CD1c-positive myeloid dendritic cell (primary cell): ENCODE measurements around the gene PCDHB12.
"Not testable (repeated sequence)": the region's sequence is repeated elsewhere in the genome, so short reads cannot be mapped to it uniquely, and the experiment has no call there.

Experiments used
- DNase-seq: peaks from one replicate; pipeline ENCODE4 v3.0.0-alpha.2; 2016; ENCODE audit errors: extremely low spot score

The PCDHB12 gene

DNA sequence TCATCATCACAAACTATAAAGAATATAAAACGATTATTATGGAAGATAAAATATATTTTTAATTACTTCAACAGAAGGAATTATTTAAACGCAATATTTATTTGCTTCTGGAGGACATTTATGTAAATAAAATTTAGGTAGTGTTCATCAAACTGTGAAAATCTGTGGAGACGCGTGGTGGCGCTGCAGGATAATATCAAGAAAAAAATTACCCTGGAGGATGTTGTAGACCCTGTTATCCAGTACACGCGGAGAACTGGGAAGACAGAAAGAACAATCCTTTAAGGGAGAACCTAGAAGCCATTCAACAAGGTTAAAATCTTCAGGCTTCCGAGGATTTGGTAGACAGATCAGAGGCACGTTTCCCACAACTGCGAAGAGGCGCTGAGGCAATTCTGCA, at the start of gene PCDHB12:
Gene PCDHB12 (plus strand): TSS at position 242 of the 400 bp plus-strand sequence. CDS start 189 bp downstream, outside the sequence.
- DNase-seq = no peak

DNA sequence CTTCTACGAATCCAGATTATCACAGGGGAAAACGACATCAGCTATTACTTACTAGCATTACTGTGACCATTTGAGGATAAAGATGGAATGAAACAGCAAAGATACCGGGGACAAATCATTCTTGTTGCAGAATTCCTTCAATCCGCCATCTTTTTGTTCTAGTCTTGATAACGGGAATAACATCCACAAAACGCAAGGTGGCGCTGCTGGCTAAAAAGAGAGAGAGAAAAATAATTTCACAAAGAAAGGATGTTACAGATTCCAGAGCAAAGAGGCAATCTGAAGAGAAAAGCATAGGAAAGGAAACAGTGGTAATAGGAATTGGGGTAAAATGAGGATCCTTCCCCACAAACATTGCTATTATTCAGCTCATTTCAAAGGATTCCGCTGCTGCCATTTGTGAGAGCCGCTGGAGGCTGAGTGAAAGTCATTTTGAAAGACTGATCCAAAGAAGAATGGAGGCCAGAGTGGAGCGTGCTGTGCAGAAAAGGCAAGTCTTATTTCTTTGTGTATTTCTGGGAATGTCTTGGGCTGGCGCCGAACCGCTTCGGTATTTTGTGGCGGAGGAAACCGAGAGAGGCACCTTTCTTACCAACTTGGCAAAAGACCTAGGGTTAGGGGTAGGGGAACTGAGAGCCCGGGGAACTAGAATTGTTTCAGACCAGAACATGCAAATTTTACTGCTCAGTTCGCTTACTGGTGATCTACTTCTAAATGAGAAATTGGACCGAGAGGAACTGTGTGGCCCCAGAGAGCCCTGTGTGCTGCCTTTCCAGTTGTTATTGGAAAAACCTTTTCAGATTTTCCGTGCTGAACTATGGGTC, 35.9 kb upstream of the PCDHB12 start, which contains the start of gene PCDHB7:
Gene PCDHB7 (plus strand): TSS at position 264 of the 824 bp plus-strand sequence. CDS start 192 bp downstream, at position 456.
- DNase-seq = peak; percentile 5

DNA sequence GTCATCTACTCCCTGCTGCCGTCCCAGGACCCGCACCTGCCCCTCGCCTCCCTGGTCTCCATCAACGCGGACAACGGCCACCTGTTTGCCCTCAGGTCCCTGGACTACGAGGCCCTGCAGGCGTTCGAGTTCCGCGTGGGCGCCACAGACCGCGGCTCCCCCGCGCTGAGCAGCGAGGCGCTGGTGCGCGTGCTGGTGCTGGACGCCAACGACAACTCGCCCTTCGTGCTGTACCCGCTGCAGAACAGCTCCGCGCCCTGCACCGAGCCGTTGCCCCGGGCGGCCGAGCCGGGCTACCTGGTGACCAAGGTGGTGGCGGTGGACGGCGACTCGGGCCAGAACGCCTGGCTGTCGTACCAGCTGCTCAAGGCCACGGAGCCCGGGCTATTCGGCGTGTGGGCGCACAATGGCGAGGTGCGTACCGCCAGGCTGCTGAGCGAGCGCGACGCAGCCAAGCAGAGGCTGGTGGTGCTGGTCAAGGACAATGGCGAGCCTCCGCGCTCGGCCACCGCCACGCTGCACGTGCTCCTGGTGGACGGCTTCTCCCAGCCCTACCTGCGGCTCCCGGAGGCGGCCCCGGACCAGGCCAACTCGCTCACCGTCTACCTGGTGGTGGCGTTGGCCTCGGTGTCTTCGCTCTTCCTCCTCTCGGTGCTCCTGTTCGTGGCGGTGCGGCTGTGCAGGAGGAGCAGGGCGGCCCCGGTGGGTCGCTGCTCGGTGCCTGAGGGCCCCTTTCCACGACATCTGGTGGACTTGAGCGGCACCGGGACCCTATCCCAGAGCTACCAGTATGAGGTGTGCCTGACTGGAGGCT, 34.0 kb upstream of the PCDHB12 start:
- DNase-seq = not testable (repeated sequence)

DNA sequence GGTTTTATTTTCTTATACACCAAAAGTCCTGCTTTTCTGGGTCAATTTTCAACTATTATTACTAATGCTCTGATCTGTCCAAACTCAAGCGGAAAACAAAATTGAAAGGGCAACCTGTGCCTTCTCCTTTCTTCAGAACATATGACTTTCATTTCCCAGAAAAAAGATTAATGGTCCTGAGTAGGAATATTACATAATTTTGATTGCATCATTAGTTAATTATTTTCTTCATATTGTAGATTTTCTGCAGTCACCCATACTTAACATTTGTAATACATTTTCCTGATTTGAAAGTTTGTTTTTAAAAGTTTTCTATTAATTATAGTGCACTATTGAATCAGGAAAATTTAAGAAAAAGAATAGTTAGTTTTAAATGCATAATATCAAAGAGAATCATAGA, 32.6 kb upstream of the PCDHB12 start:
- DNase-seq = no peak

DNA sequence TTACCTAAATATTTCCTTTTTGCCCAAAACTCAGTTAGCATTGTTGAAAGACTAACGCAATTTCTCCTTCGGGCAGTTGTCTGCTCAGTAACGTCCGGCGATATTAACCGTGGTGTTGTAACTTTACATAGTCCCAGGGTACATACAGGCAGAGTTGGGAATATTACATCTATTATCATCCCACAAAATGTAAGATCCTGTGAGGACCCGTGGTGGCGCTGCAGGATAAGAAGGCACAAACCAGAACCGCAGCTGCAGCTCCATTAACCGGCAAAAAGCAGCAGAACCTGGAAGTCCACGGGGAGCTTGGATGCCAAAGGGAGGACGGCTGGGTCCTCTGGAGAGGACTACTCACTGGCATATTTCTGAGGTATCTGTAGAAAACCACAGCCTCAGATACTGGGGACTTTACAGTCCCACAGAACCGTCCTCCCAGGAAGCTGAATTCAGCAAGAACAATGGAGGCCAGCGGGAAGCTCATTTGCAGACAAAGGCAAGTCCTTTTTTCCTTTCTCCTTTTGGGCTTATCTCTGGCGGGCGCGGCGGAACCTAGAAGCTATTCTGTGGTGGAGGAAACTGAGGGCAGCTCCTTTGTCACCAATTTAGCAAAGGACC, 30.8 kb upstream of the PCDHB12 start, which contains the start of gene PCDHB8:
Gene PCDHB8 (plus strand): TSS at position 214 of the 615 bp plus-strand sequence. CDS start 245 bp downstream, at position 459.
- not testable (repeated sequence) for DNase-seq

DNA sequence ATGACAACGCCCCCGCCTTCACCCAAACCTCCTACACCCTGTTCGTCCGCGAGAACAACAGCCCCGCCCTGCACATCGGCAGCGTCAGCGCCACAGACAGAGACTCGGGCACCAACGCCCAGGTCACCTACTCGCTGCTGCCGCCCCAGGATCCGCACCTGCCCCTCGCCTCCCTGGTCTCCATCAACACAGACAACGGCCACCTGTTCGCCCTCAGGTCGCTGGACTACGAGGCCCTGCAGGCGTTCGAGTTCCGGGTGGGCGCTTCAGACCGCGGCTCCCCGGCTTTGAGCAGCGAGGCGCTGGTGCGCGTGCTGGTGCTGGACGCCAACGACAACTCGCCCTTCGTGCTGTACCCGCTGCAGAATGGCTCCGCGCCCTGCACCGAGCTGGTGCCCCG, 29.1 kb upstream of the PCDHB12 start:
- DNase-seq = not testable (repeated sequence)

DNA sequence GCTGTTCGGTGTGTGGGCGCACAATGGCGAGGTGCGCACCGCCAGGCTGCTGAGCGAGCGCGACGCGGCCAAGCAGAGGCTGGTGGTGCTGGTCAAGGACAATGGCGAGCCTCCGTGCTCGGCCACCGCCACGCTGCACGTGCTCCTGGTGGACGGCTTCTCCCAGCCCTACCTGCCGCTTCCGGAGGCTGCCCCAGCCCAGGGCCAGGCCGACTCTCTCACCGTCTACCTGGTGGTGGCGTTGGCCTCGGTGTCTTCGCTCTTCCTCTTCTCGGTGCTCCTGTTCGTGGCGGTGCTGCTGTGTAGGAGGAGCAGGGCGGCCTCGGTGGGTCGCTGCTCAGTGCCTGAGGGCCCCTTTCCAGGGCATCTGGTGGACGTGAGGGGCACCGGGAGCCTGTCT, 28.6 kb upstream of the PCDHB12 start:
- not testable (repeated sequence) for DNase-seq

DNA sequence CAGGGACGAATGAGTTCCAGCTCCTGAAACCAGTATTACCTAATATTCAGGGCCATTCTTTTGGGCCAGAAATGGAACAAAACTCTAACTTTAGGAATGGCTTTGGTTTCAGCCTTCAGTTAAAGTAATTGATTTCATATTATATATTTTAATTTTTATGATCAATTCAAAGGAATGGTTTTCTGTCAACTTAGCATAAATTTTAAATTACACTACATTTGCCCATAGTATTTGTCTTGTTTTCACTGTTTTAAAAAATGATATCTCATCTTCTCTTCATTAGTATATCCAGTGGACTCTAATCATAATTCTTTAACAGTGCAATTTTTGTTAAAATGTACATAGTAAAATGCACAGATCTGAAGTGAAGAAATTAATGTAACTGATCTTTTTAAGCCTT, 28.2 kb upstream of the PCDHB12 start:
- DNase-seq = no peak

DNA sequence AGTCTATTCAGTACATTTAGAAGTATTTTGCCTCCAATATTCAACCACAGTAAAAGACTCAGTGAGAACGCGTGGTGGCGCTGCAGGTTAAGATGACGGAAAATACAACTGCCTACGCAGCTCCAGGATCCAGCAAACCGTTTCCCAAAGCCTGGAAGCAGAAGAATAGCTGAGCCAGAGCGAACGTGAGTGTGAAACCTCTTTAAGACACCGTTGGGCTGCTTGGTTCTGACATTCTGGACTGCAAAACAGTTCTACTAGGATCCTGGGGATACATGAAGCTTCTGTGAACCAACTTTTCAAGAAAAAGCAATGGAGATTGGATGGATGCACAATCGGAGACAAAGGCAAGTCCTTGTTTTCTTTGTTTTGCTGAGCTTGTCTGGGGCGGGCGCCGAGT, 26.3 kb upstream of the PCDHB12 start, which contains the start of gene PCDHB16:
Gene PCDHB16 (plus strand): TSS at position 140 of the 400 bp plus-strand sequence. CDS start 173 bp downstream, at position 313.
- DNase-seq = no peak

DNA sequence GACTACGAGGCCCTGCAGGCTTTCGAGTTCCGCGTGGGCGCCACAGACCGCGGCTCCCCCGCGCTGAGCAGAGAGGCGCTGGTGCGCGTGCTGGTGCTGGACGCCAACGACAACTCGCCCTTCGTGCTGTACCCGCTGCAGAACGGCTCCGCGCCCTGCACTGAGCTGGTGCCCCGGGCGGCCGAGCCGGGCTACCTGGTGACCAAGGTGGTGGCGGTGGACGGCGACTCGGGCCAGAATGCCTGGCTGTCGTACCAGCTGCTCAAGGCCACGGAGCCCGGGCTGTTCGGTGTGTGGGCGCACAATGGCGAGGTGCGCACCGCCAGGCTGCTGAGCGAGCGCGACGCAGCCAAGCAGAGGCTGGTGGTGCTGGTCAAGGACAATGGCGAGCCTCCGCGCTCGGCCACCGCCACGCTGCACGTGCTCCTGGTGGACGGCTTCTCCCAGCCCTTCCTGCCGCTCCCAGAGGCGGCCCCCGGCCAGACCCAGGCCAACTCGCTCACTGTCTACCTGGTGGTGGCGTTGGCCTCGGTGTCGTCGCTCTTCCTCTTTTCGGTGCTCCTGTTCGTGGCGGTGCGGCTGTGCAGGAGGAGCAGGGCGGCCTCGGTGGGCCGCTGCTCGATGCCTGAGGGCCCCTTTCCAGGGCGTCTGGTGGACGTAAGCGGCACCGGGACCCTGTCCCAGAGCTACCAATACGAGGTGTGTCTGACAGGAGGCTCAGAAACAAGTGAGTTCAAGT, 24.2 kb upstream of the PCDHB12 start:
- not testable (repeated sequence) for DNase-seq

DNA sequence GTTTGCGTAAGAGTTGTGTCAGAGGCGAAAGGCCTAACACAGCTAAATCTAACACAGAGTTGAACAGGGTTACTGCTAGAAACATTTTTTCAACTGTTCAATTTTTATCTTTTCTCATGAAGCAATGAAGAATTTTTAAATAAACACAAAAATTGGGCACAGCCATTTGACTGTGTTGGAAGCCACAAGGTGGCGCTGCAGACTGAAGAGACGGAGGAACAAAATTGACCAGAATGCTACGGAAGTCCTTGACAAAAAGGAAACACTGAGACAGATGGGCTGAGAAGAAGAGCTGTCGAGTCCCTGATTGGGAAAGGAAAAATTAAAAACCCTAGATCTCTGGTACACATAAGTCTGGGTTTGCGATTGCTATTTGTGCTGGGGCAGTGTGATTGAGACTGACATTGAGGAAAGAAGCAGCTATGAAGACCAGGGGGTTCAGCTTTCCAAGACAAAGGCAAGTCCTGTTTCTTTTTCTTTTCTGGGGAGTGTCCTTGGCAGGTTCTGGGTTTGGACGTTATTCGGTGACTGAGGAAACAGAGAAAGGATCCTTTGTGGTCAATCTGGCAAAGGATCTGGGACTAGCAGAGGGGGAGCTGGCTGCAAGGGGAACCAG, 21.5 kb upstream of the PCDHB12 start, which contains the start of gene PCDHB9:
Gene PCDHB9 (plus strand): TSS at position 265 of the 616 bp plus-strand sequence. CDS start 158 bp downstream, at position 423.
- peak; percentile 16 for DNase-seq

DNA sequence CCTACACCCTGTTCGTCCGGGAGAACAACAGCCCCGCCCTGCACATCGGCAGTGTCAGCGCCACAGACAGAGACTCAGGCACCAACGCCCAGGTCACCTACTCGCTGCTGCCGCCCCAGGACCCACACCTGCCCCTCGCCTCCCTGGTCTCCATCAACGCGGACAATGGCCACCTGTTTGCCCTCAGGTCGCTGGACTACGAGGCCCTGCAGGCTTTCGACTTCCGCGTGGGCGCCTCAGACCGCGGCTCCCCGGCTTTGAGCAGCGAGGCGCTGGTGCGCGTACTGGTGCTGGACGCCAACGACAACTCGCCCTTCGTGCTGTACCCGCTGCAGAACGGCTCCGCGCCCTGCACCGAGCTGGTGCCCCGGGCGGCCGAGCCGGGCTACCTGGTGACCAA, 19.8 kb upstream of the PCDHB12 start:
- DNase-seq = not testable (repeated sequence)

DNA sequence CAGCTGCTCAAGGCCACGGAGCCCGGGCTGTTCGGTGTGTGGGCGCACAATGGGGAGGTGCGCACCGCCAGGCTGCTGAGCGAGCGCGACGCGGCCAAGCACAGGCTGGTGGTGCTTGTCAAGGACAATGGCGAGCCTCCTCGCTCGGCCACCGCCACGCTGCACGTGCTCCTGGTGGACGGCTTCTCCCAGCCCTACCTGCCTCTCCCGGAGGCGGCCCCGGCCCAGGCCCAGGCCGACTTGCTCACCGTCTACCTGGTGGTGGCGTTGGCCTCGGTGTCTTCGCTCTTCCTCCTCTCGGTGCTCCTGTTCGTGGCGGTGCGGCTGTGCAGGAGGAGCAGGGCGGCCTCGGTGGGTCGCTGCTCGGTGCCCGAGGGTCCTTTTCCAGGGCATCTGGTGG, 19.4 kb upstream of the PCDHB12 start:
- not testable (repeated sequence) for DNase-seq

DNA sequence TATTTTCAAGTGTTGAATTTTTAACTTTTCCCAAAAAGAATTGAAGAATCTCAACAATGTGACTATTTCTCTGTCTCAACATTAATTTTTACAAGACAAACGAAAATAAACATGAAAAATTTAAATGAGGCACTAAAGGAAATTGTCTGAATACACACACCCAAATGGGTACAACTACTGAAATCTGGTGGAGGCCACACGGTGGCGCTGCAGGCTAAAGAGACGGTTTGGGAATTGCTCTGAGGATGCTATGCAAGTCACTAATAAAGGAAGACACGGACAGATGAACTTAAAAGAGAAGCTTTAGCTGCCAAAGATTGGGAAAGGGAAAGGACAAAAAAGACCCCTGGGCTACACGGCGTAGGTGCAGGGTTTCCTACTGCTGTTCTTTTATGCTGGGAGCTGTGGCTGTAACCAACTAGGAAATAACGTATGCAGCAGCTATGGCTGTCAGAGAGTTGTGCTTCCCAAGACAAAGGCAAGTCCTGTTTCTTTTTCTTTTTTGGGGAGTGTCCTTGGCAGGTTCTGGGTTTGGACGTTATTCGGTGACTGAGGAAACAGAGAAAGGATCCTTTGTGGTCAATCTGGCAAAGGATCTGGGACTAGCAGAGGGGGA, 16.3 kb upstream of the PCDHB12 start, which contains the start of gene PCDHB10:
Gene PCDHB10 (plus strand): TSS at position 244 of the 616 bp plus-strand sequence. CDS start 200 bp downstream, at position 444.
- peak; percentile 6 for DNase-seq

DNA sequence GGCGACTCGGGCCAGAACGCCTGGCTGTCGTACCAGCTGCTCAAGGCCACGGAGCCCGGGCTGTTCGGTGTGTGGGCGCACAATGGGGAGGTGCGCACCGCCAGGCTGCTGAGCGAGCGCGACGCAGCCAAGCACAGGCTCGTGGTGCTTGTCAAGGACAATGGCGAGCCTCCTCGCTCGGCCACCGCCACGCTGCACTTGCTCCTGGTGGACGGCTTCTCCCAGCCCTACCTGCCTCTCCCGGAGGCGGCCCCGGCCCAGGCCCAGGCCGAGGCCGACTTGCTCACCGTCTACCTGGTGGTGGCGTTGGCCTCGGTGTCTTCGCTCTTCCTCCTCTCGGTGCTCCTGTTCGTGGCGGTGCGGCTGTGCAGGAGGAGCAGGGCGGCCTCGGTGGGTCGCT, 14.2 kb upstream of the PCDHB12 start:
- not testable (repeated sequence) for DNase-seq

DNA sequence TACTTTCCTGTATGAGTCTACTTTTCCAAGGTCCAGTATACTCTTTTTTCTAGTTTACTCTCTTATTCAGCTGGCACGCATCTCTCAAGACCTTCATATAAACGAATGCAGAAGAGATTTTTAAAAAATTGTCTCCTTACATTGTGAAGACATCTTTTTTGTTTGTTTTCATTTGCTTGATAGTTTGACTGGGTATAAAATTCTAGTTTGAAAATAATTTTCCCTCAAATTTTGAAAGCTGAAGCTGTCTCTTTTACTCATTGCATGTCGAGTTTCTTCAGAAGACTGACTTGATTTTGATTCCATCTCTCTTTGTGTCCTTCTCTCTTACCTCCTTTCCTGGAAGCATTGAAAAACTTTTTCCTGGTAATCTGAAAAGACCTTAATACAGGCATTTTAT, 12.2 kb upstream of the PCDHB12 start:
- no peak for DNase-seq

DNA sequence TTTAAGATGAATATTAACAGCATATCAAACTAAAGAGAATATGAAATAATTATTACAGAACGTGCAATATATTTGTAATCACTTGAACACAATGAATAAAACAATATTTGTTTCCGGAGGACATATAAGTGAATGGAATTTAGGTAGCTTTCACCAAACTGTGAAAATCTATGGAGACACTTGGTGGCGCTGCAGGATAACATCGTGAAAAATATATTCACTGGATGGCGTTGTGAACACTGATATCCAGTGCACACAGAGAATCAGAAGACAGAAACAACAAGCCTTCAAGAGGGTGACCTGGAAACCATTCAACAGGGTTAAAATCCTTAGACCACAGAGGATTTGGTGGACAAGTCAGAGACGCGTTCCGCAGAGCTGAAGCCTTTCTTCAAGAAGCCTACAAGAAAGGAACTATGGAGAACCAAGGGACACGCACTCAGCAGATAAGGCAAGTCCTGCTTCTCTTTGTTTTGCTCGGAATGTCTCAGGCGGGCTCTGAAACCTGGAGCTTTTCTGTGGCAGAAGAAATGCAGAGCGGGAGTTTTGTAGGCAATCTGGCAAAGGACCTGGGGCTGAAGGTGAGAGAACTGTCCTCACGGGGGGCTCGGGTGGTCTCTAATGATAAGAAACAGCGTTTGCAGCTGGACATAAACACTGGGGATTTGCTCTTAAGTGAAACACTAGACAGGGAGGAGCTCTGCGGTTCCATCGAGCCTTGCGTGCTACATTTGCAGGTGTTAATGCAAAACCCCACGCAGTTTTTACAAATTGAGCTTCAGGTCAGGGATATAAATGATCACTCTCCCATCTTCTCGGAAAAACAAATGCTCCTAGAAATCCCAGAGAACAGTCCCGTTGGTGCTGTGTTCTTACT, 8.9 kb upstream of the PCDHB12 start, which contains the start of gene PCDHB11:
Gene PCDHB11 (plus strand): TSS at position 269 of the 877 bp plus-strand sequence. CDS start 148 bp downstream, at position 417.
- no peak for DNase-seq

DNA sequence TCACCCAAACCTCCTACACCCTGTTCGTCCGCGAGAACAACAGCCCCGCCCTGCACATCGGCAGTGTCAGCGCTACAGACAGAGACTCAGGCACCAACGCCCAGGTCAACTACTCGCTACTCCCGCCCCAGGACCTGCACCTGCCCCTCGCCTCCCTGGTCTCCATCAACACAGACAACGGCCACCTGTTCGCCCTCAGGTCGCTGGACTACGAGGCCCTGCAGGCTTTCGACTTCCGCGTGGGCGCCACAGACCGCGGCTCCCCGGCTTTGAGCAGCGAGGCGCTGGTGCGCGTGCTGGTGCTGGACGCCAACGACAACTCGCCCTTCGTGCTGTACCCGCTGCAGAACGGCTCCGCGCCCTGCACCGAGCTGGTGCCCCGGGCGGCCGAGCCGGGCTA, 7.4 kb upstream of the PCDHB12 start:
- not testable (repeated sequence) for DNase-seq

DNA sequence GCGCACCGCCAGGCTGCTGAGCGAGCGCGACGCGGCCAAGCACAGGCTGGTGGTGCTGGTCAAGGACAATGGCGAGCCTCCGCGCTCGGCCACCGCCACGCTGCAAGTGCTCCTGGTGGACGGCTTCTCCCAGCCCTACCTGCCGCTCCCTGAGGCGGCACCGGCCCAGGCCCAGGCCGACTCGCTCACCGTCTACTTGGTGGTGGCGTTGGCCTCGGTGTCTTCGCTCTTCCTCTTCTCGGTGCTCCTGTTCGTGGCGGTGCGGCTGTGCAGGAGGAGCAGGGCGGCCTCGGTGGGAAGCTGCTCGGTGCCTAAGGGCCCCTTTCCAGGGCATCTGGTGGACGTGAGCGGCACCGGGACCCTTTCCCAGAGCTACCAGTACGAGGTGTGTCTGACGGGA, 6.9 kb upstream of the PCDHB12 start:
- not testable (repeated sequence) for DNase-seq
